A549 treated with GW870086 at 1 μM for 4 hours (cell line): ENCODE measurements around the gene MUSTN1. TPM values are rescaled to one million over a fixed set of nuclear protein-coding genes. Genes with fewer than 3 reads are reported as not detected.

Experiments
- total RNA-seq: library from RNA; stranded (reverse); fragments of 200-300 nt; extraction: Qiagen RNA extraction; gene quantifications from 5 replicates; pipeline ENCODE4 v1.2.3, GENCODE V29; 2022; ENCODE audit warnings: low read depth

The MUSTN1 gene
- total RNA-seq: 0.35 TPM in 1 of 5 replicates, not detected in the others

GRCh38 chr3:52834871-52835501 lies at the start of gene MUSTN1:
MUSTN1 (minus strand) TSS chr3:52835019; CDS start chr3:52834948, 71 bp downstream.

GRCh38 chr3:52830535-52831258 lies 4.1 kb downstream of the MUSTN1 start, which contains the start of gene ITIH4:
ITIH4 (minus strand) TSS chr3:52830672; CDS start chr3:52830642, 30 bp downstream.

GRCh38 chr3:52794612-52795099 lies 40.2 kb downstream of the MUSTN1 start, which contains the start of gene ITIH3:
ITIH3 (plus strand) TSS chr3:52794796; CDS start chr3:52794804, 8 bp downstream.

Other genes with a start within 250 kb of the MUSTN1 start
- gene PBRM1, start 149.1 kb downstream of the MUSTN1 start, total RNA-seq: 12.0 to 17.2 TPM (median 14.8 TPM) in 5 replicates
- 93.4 to 131 TPM (median 97.8 TPM) in 5 replicates for gene GNL3, start 149.0 kb downstream of the MUSTN1 start, total RNA-seq
- gene GLT8D1, start 129.2 kb downstream of the MUSTN1 start, total RNA-seq: 31.7 to 39.6 TPM (median 38.2 TPM) in 5 replicates
- gene SPCS1, start 128.9 kb downstream of the MUSTN1 start, total RNA-seq: 147 to 172 TPM (median 165 TPM) in 5 replicates
- 10.7 to 14.5 TPM (median 14.0 TPM) in 5 replicates for gene NEK4, start 64.1 kb downstream of the MUSTN1 start, total RNA-seq
- not detected in 5 replicates for gene ITIH1, start 57.4 kb downstream of the MUSTN1 start, total RNA-seq
- 0.08 to 0.22 TPM (median 0.17 TPM) in 4 of 5 replicates, not detected in the other for gene ITIH3, start 40.2 kb downstream of the MUSTN1 start, total RNA-seq
- gene ITIH4, start 4.3 kb downstream of the MUSTN1 start, total RNA-seq: 0.47 to 1.7 TPM (median 0.97 TPM) in 5 replicates
- 5.9 to 9.4 TPM (median 7.7 TPM) in 5 replicates for gene STIMATE, start 62.5 kb upstream of the MUSTN1 start, total RNA-seq
- 6.6 to 8.7 TPM (median 8.4 TPM) in 5 replicates for gene SFMBT1, start 211.1 kb upstream of the MUSTN1 start, total RNA-seq